Measurements from ENCODE around the gene COX14. TPM values are rescaled to one million over a fixed set of nuclear protein-coding genes. Genes with fewer than 3 reads are reported as not detected.
"Not testable (repeated sequence)": the region's sequence is repeated elsewhere in the genome, so short reads cannot be mapped to it uniquely, and the experiment has no call there.

COX14 gene
- total RNA-seq, 1 experiment from 2014 or later, result 74.5 TPM

- Histone ChIP-seq H3K9me3 (ENCODE audit: control insufficient read depth, insufficient read depth, low read depth, low read length) (no peaks in the 10 kb centered on the region), H3K27me3 (ENCODE audit: control insufficient read depth, insufficient read depth, low read length) (no peaks in the 10 kb centered on the region), H3K27ac (ENCODE audit: low read length) (no peak overlapping the region), H3K4me3 (ENCODE audit: low read depth in 2 of 2, low read length in 2 of 2) (no peak overlapping the region), H3K4me1 (ENCODE audit: control insufficient read depth, insufficient read depth, low read length) (peaks cover 5% of the 10 kb centered on the region; the same call in 1 of the 2 replicates), H3K36me3 (ENCODE audit: control insufficient read depth, insufficient read depth, low read length) (no peaks in the 10 kb centered on the region)
- intact Hi-C loops (cut with micrococcal nuclease; ENCODE audit: unreplicated experiment), result no loop called here
- ATAC-seq (no peak), DNase-seq (ENCODE audit: low read depth, low spot score) (no peak)
- CTCF ChIA-PET, result no interaction called here
- TF ChIP-seq TCF7L2 (IDR thresholded peaks at IDR 0.05; ENCODE audit: low read depth, low read length) (no peak), REST (IDR thresholded peaks at IDR 0.05; ENCODE audit: insufficient read depth in 1 of 2, low read depth in 2 of 2, low read length in 1 of 2) (no peak), SIN3A (IDR thresholded peaks at IDR 0.05; ENCODE audit: borderline replicate concordance, insufficient read depth, low read depth, low read length) (no peak), POLR2AphosphoS5 (IDR thresholded peaks at IDR 0.05; ENCODE audit: low read depth, low read length) (no peak), CTCF (IDR thresholded peaks at IDR 0.05) (no peak)
- BruUV-seq (replicated peaks), result TSS peak; percentile 65
- POLR2A ChIA-PET, result no interaction called here
- in situ Hi-C loops (cut with HindIII; ENCODE audit: low pct_unique_long_range_greater_than_20kb, low sequenced_read_pairs), result no loop called here
Observed at GRCh38 chr12:50151047-50151687, 39.1 kb downstream of the COX14 start.

GRCh38 chr12:50154947-50155346 is 42.9 kb downstream of the COX14 start:
- DNase-seq (ENCODE audit: low read depth, low spot score); BruUV-seq (replicated peaks); in situ Hi-C loops (cut with HindIII; ENCODE audit: low pct_unique_long_range_greater_than_20kb, low sequenced_read_pairs); CTCF ChIA-PET; H3K4me3 ChIP-seq (ENCODE audit: low read depth in 2 of 2, low read length in 2 of 2); intact Hi-C loops (cut with micrococcal nuclease; ENCODE audit: unreplicated experiment); H3K27ac ChIP-seq (ENCODE audit: low read length); ATAC-seq; H3K36me3 ChIP-seq (ENCODE audit: control insufficient read depth, insufficient read depth, low read length); H3K4me1 ChIP-seq (ENCODE audit: control insufficient read depth, insufficient read depth, low read length); H3K27me3 ChIP-seq (ENCODE audit: control insufficient read depth, insufficient read depth, low read length); H3K9me3 ChIP-seq (ENCODE audit: control insufficient read depth, insufficient read depth, low read depth, low read length): not testable (repeated sequence)
- POLR2A ChIA-PET, result interaction anchor here (0.6 kb wide), 1 partner anchor 70 kb away, joined by 5 read pairs; no protein-coding TSS in a partner anchor

GRCh38 chr12:50156641-50157040 is 44.6 kb downstream of the COX14 start:
- DNase-seq (ENCODE audit: low read depth, low spot score), result no peak
- H3K9me3 ChIP-seq (ENCODE audit: control insufficient read depth, insufficient read depth, low read depth, low read length), result no peaks in the 10 kb centered on the region
- no peak for ATAC-seq
- TF ChIP-seq SIN3A (IDR thresholded peaks at IDR 0.05; ENCODE audit: borderline replicate concordance, insufficient read depth, low read depth, low read length), result no peak
- H3K4me3 ChIP-seq (ENCODE audit: low read depth in 2 of 2, low read length in 2 of 2), result no peak overlapping the region
- in situ Hi-C loops (cut with HindIII; ENCODE audit: low pct_unique_long_range_greater_than_20kb, low sequenced_read_pairs) (no loop called here), intact Hi-C loops (cut with micrococcal nuclease; ENCODE audit: unreplicated experiment) (no loop called here)
- no TSS peak for BruUV-seq (replicated peaks)
- no peaks in the 10 kb centered on the region for H3K27me3 ChIP-seq (ENCODE audit: control insufficient read depth, insufficient read depth, low read length)
- no peak overlapping the region for H3K27ac ChIP-seq (ENCODE audit: low read length)
- no peaks in the 10 kb centered on the region for H3K4me1 ChIP-seq (ENCODE audit: control insufficient read depth, insufficient read depth, low read length)
- POLR2A ChIA-PET, result no interaction called here
- no peaks in the 10 kb centered on the region for H3K36me3 ChIP-seq (ENCODE audit: control insufficient read depth, insufficient read depth, low read length)
- CTCF ChIA-PET, result interaction anchor here (0.7 kb wide), 1 partner anchor 46 kb away, joined by 4 read pairs; no protein-coding TSS in a partner anchor
